ENCODE data around the gene GALNT10.

- no peak for TF ChIP-seq SP1 (IDR thresholded peaks at IDR 0.05)
- TF ChIP-seq FOXA1 (IDR thresholded peaks at IDR 0.05): no peak
- TF ChIP-seq LEF1 (IDR thresholded peaks at IDR 0.05; ENCODE audit: borderline replicate concordance): no peak
- TF ChIP-seq SUZ12 (IDR thresholded peaks at IDR 0.05): no peak
- TF ChIP-seq ARNT (IDR thresholded peaks at IDR 0.05): no peak
- no peak for TF ChIP-seq BHLHE40 (IDR thresholded peaks at IDR 0.05; ENCODE audit: borderline replicate concordance)
Measured at GRCh38 chr5:154234551-154234950, 44.0 kb downstream of the GALNT10 start.
